Fibroblast of lung (primary cell): ENCODE data around the gene ZNF384.

ENCODE experiments used
- CTCF ChIP-seq, 2 donors: IDR thresholded peaks in 1 of 2; conservative IDR thresholded peaks in 1 of 2; 1 replicate in 1 of 2; 2 replicates in 1 of 2; pipeline ENCODE4 v1.5.1; 2011 to 2012; ENCODE audit warnings: low read length in 2 of 2, control low read depth in 1 of 2, inconsistent platforms in 1 of 2, low read depth in 1 of 2, mild to moderate bottlenecking in 1 of 2
- EZH2 ChIP-seq: IDR thresholded peaks from 2 replicates; pipeline ENCODE4 v1.5.1; 2012; ENCODE audit warnings: low read length, control low read depth, mild to moderate bottlenecking; ENCODE audit errors: missing control alignments

GRCh38 chr12:6691473-6691872, 2.3 kb upstream of the ZNF384 start:
- no peak for TF ChIP-seq CTCF (conservative IDR thresholded peaks at IDR 0.05 in 1 of 2, IDR thresholded peaks at IDR 0.05 in 1 of 2; ENCODE audit: low read depth in 1 of 2, low read length in 2 of 2)
- TF ChIP-seq EZH2, result no peak
